C4-2B (cell line): ENCODE data around the gene CORIN.

ENCODE experiments used
- H3K27ac ChIP-seq: fragments of 450-650 bp; 2 replicates; pipeline ENCODE4 v1.5.1; 2017
- CTCF ChIP-seq: fragments of 450-650 bp; conservative IDR thresholded peaks from 2 replicates; pipeline ENCODE4 v1.5.1; 2017; ENCODE audit warnings: mild to moderate bottlenecking
- ZFX ChIP-seq: fragments of 450-650 bp; IDR thresholded peaks from 2 replicates; pipeline ENCODE4 v1.6.1; 2017

The CORIN gene

DNA sequence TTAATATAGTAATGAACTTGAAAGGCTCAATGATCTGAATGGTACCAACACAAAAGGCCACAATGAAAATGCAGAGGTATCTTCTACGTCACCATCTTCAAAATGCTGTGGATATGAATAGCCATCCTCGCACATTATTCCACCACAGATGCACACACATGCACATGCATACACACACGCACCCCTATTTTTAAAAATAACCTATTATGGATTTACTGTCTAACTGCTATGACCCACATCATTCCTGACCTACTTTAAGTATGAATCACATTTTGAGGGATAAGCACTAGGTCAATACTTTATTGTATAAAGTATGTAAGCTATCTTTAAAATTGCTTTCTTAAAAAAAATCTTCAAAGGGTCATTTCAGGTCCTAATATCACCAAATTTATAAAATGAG, 24.4 kb upstream of the CORIN start:
- TF ChIP-seq ZFX (no peak), CTCF (no peak)
- H3K27ac ChIP-seq, result no peak overlapping the region

DNA sequence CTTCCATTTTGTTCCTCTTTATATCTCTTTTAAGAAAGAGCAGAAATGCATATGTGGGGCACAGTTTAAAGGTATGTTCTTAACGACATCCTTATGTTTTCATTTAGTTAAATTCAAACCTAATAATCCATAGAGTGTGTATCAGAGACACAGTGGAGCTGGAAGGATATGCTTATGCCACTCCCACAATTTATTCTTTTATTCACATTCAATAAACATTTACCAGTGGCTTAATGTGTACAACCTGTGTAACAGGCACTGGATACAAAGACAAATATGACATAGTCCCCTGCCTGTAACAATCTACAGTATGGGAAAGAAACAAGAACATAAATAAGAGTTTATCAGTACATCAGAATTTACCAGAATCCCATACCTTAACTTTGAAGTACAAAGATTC, 22.4 kb upstream of the CORIN start:
- TF ChIP-seq ZFX, result no peak
- no peak for TF ChIP-seq CTCF
- H3K27ac ChIP-seq, result no peak overlapping the region

DNA sequence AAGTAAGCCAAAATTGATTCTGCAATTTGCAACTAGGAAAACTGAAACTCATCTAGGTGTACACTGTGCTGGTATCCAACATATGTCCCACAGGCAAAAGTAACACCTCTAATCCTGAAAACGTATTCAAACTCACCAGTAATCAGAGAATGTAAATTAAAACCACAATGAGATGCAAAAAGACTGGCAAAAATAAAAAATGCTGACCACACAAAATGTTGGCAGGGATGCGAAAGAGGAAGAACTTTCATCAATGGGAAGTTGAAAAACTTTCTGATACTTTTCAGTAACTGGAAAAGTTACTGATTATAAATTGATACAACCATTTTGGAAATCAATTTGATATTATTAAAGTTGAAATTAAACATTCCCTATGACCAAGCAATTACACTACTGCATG, 20.1 kb upstream of the CORIN start:
- no peak overlapping the region for H3K27ac ChIP-seq
- TF ChIP-seq ZFX (no peak), CTCF (no peak)

DNA sequence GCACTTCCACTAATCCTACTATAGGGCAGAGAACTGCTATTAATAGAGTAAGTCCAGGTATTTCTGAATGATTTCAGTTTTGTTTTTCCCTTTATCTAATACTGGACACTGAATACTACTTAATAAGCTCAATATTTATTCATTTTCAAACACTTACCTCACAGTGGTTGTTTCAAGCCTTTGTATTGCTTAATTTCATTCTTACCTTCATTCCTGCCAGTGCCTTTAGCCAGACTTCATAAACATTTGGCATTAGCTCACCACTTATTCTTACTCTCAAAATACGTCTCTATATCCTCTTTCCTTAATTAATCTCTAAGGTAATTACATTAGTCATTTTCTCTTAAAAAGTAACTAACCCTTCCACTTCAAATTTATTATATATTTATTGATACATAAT, 18.8 kb upstream of the CORIN start:
- TF ChIP-seq ZFX (no peak), CTCF (no peak)
- no peak overlapping the region for H3K27ac ChIP-seq

DNA sequence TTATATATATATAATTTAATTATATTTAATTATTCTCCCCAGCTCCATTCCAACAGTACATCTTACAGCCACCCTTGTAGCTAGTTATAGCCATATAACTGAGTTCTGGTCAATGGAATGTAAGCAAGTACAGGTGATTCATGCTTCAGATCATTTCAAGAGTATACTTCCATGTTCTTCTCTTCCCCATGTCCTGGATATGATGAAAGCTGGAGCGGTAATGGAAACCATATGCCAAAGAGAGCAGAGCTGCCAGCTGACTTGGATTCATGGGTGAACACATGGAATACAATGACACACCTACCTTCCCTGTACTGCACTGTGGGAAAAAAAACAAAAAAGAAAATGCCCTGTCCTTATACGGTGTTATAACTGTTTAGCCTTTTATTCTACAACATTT, 17.5 kb upstream of the CORIN start:
- no peak overlapping the region for H3K27ac ChIP-seq
- TF ChIP-seq CTCF (no peak), ZFX (no peak)

DNA sequence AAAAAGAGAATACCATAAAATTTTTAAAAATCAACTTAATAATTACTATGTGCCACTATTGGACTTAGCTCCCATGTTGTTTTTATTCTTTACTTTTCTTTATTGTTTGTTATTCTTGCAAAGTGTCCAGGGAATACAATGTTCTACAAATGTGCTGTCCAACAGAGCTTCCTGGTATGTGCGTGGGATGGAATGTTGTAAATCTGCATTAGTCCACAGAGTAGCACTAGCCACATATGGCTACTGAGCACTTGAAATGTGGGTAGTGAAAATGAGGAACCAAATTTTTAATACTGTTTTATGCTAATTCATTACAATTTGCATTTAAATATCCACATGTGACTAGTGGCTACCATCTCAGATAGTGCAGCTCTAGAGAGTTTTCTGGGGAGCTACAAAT, 14.3 kb upstream of the CORIN start:
- no peak overlapping the region for H3K27ac ChIP-seq
- no peak for TF ChIP-seq CTCF
- no peak for TF ChIP-seq ZFX

- TF ChIP-seq CTCF (no peak), ZFX (no peak)
- H3K27ac ChIP-seq, result no peak overlapping the region
These were observed 11.6 kb upstream of the CORIN start for GRCh38 chr4:47849466-47849865.
